Measurements from ENCODE around the gene NEUROG3.

Gene NEUROG3

DNA sequence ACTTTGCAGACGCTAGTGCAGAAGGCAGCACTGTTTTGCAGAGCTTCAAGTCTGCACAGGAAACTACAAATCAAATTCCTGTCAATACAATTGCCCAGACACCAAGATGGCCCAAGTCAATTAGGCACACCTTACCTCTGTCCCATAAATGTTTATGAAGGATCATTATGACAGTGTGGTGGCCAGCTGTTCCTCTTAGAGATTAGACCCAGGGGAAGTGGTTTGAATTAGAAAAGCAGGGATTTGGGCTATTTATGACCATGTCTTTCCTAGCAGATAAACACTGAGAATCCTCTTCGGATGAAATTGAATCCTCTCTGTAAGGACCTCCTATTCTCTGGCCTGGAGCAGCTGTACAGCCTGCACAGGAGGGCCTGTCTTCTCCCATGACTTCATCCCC is 9.9 kb upstream of the NEUROG3 start:
- TF ChIP-seq, protein P1, sequence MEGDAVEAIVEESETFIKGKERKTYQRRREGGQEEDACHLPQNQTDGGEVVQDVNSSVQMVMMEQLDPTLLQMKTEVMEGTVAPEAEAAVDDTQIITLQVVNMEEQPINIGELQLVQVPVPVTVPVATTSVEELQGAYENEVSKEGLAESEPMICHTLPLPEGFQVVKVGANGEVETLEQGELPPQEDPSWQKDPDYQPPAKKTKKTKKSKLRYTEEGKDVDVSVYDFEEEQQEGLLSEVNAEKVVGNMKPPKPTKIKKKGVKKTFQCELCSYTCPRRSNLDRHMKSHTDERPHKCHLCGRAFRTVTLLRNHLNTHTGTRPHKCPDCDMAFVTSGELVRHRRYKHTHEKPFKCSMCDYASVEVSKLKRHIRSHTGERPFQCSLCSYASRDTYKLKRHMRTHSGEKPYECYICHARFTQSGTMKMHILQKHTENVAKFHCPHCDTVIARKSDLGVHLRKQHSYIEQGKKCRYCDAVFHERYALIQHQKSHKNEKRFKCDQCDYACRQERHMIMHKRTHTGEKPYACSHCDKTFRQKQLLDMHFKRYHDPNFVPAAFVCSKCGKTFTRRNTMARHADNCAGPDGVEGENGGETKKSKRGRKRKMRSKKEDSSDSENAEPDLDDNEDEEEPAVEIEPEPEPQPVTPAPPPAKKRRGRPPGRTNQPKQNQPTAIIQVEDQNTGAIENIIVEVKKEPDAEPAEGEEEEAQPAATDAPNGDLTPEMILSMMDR (IDR thresholded peaks at IDR 0.05; ENCODE audit: low read depth, low read length), result no peak
- TF ChIP-seq POLR2A (IDR thresholded peaks at IDR 0.05; ENCODE audit: extremely low read depth, insufficient read length) (no peak), MYC (IDR thresholded peaks at IDR 0.05; ENCODE audit: low read depth, low read length) (no peak)
- TF ChIP-seq, protein P2, sequence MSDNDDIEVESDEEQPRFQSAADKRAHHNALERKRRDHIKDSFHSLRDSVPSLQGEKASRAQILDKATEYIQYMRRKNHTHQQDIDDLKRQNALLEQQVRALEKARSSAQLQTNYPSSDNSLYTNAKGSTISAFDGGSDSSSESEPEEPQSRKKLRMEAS (IDR thresholded peaks at IDR 0.05; ENCODE audit: low read depth, low read length), result no peak
- no peak for DNase-seq (ENCODE audit: low read depth)
- no peak overlapping the region for H3K4me3 ChIP-seq (ENCODE audit: low read depth, low read length)

DNA sequence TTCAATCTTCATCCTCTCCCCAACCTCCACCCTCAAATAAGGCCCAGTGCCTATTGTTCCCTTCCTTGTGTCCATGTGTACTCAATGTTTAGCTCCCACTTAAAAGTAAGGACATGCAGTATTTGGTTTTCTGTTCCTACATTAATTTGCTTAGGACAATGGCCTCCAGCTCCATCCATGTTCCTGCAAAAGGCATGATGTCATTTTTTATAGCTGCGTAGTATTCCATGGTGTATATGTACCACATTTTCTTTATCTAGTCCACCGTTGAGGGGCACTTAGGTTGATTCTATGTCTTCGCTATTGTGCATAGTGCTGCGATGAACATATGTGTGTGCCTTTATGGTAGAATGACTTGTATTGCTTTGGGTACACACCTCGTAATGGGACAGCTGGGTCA is 7.2 kb upstream of the NEUROG3 start:
- no peak for DNase-seq (ENCODE audit: low read depth)
- TF ChIP-seq, protein P1 (IDR thresholded peaks at IDR 0.05; ENCODE audit: low read depth, low read length), result no peak
- TF ChIP-seq POLR2A (IDR thresholded peaks at IDR 0.05; ENCODE audit: extremely low read depth, insufficient read length) (no peak), MYC (IDR thresholded peaks at IDR 0.05; ENCODE audit: low read depth, low read length) (no peak)
- TF ChIP-seq, protein P2 (IDR thresholded peaks at IDR 0.05; ENCODE audit: low read depth, low read length), result no peak
- no peak overlapping the region for H3K4me3 ChIP-seq (ENCODE audit: low read depth, low read length)

DNA sequence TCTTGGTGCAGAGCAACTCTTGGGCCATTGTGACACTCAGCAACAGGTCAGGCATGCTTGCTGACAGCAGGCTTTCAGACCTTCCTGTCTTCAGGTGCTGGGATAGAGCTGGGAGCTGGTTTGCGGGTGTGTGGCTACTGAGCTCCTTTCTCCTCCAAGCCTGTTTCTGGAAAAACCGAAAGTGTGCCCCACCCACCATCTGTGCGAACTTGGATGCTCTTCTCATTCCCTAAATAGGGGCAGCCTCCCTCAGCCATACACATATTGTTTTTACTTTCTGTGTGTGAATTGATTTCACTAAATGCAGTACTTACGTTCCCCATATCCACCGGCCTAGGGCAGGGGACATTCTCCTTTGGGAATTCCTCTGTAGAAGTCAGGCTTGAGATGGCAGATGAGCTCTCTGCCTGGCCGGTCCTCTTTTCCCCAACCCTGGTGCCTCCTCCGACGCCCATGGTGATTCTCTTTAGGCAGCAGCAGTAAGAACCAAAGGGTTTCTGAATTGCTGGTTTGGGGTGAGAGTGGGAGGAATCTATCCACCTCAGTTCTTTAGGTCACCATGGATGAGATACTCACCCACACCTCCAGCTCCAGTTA is 6.3 kb upstream of the NEUROG3 start:
- TF ChIP-seq POLR2A (IDR thresholded peaks at IDR 0.05; ENCODE audit: extremely low read depth, insufficient read length), result no peak
- no peak overlapping the region for H3K4me3 ChIP-seq (ENCODE audit: low read depth, low read length)
- DNase-seq (ENCODE audit: low read depth), result no peak

DNA sequence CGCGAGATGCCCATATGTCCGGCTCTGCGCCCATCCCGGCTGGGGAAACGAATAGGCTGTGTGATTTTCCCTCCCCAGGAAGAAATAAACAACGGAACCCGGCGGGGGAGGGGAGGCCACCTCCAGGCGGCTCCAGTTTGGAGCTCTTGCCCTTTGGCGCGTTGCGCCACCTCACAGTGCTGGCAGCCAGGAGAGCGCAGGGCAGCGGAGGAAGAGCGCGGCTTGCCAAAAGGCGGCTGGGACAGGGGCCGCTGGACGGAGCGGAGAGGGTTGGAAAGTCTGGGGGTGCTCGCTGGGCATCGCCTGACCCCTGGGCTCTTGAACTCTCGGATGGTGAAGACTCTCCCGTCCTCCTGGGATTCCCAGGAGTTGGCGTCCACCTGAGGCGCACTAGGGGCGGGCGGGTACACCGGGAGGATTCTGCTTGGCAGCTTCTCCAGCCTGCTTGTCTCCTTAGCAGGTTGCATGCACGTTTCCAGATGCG is 5.3 kb upstream of the NEUROG3 start:
- TF ChIP-seq POLR2A (IDR thresholded peaks at IDR 0.05; ENCODE audit: extremely low read depth, insufficient read length) (no peak), MYC (IDR thresholded peaks at IDR 0.05; ENCODE audit: low read depth, low read length) (no peak)
- TF ChIP-seq, protein P1 (IDR thresholded peaks at IDR 0.05; ENCODE audit: low read depth, low read length), result no peak
- TF ChIP-seq, protein P2 (IDR thresholded peaks at IDR 0.05; ENCODE audit: low read depth, low read length), result no peak
- H3K4me3 ChIP-seq (ENCODE audit: low read depth, low read length), result no peak overlapping the region
- no peak for DNase-seq (ENCODE audit: low read depth)

DNA sequence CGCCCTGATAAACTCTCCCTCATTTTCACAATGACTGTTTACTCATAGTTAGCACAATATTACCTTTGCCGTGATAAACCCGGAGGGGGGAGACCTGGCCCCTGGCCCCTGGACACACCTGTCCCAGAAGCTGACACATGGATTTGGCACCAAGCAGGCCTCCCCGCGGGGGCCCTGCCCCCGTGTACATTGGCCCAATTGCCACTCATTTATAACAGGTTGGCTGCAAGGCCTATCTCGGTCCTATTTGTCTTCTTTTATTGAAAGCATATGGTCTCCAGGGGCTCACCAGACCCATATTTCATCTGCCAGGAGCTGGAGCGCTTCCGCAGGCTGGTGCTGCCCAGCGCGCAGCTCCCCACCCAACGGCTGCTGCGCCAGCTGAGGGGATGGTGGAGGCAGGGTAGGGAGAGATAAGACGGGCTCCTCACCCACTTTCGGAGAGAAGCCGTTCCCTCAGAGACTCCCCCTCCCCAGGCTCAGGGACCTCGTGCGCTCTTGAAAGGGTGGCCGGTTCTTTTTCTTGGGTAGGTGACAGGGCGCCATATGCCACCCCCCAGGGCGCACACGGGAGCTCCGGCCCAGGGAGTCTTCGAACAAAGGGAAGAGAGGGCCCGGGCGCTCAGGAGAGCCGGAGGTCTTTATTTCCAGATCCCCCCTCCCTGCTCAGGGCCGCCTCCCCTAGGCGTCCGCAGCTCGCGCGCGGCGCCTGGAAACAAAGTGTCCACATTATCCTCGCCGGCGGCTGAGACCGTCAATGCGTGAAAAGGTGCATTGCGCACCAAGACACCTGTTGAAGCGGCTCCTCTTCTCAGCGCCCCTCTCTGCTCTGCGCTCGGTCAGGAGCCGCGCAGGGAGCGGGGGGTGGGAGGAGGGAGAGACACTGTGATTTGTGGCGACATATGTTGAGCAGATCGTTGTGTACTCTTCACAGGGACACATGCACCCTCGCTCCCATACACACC is 4.3 kb upstream of the NEUROG3 start:
- no peak overlapping the region for H3K4me3 ChIP-seq (ENCODE audit: low read depth, low read length)

More for the DNA sequence above, 4.3 kb upstream of the NEUROG3 start:
- TF ChIP-seq POLR2A (IDR thresholded peaks at IDR 0.05; ENCODE audit: extremely low read depth, insufficient read length) (no peak), MYC (IDR thresholded peaks at IDR 0.05; ENCODE audit: low read depth, low read length) (no peak)
- TF ChIP-seq, protein P2 (IDR thresholded peaks at IDR 0.05; ENCODE audit: low read depth, low read length), result no peak
- TF ChIP-seq, protein P1 (IDR thresholded peaks at IDR 0.05; ENCODE audit: low read depth, low read length), result no peak
- DNase-seq (ENCODE audit: low read depth), result no peak

All from NB4 (cell line).